Ramos (cell line): ENCODE data around the gene PPP1CA.

Experiments used
- in situ Hi-C: fragments of 300-500 bp; cut with MboI; formaldehyde crosslinking; loops from one replicate; pipeline ENCODE4 v1.14.3; 2022; ENCODE audit warnings: low sequenced_read_pairs; ENCODE audit not compliant: unreplicated experiment

Gene PPP1CA

DNA sequence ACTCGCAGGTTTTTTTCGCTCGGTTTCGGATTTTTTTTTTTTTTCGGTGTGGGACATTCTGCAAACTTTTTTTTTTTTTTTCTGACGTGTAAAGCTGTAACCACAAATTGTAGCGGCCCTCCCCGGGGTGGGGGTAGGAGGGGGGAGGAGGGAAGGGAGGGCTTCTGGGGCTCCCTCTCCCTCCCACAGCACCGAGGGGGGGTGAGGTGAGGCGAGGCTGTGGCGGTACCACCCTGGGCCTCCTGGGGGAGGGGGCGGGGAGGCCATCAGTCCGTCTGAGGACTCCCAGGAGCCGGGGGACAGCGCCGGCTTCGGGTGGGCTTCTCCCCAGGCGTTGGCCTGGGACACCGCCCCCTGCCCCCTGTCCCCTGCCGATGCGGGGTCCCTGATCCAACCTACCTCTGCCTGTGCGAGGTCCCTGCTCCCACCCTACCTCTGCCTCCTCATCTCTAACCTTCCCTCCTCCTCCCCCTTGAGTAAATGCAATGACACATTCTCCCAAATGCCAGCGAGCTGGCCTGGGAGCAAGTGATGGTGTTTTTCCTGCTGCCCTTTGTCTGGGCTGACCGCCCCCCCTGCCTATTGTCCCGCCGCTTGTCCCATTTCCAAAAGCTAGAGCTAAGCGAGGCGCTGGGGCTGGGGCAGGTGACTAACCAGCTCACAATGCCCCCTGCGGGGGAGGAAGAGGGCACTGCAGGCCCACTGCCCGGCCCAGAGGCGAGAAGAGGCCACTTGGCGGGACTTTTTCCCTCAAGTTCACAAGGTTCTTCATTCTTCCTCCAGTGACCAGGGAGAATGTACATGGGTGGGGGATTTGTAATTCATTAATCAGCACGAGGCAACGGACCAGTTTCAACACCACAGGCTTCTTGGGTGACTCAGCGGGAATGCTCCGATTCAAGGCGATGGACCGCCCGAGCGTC, 27.7 kb downstream of the PPP1CA start:
- in situ Hi-C loops: no loop called here

DNA sequence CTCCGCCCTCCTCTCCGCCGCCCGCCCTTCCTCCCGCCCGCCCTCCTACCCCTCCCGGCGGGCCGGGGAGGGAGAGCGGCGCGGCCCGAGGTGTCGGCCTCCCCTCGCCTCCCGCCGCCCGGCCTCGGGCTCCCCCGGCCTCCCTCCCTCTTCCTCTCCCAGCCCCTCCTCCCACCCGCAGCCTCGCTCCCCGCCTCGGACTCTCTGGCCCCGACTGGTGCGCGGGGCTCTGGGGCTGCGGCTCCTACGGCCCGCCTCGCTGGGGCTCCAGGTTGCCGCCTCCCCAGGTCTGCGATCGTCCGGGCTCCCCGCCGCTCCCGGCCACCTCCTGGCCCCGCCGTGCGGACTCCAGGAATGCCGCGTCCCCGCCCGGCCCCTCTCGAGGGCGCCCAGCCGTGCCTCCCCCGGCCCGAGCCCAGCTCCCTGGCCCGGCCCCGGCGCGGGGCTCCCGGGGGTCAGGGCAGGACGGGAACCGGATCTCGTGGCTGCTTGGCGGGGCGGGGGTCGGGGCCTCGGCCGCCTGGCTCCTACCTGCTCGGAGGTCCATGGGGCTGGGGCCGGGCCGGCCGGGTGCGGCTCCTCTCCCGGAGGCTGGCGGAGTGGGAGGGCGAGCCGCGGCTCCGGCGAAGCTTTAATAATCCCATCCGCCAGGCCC, 28.5 kb downstream of the PPP1CA start, which contains the start of gene CLCF1:
TSS of gene CLCF1 (minus strand) at position 606 of the 655 bp plus-strand sequence. CDS start at position 547, 59 bp downstream.
- in situ Hi-C loops: no loop called here

- in situ Hi-C loops: no loop called here
Measured at GRCh38 chr11:67372321-67372992, 29.2 kb downstream of the PPP1CA start.

- in situ Hi-C loops: no loop called here
Measured at GRCh38 chr11:67371911-67372320, 29.7 kb downstream of the PPP1CA start.

GRCh38 chr11:67371189-67371910, 30.3 kb downstream of the PPP1CA start:
- in situ Hi-C loops: no loop called here

DNA sequence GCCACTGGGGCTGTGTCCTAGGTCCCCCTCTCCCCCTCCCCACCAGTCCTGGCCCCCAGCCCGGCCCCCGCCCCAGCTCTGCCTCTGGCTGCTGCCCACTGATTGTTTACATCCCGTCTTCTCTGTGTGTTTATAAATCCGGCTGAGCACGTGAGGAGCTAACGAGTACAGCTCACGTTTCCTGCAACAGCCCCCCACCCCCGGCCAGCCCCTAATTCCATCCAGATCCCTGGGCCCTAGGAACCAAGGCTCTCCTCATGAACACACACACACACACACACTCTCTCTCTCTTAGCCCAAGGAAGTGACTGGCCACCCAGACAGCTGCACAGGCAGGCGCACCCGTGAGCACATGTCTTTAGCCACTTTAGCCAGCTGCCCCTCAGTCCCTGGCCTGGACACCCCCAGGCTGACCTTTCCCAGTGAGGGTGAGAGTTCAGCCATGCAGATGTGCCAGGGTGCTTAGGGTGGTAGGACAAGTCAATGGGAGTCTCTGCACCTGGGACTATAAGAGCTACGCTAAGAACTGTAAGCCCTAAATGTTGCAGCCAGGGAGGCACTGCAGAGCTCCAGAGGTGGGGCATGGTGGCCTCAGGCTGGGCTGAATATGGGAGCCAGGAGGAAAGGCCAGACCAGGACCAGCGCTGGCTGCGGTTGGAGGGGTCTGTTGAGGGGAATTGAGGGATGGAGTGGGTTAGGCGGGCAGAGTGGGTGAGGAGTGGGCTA, 31.1 kb downstream of the PPP1CA start:
- in situ Hi-C loops: no loop called here

DNA sequence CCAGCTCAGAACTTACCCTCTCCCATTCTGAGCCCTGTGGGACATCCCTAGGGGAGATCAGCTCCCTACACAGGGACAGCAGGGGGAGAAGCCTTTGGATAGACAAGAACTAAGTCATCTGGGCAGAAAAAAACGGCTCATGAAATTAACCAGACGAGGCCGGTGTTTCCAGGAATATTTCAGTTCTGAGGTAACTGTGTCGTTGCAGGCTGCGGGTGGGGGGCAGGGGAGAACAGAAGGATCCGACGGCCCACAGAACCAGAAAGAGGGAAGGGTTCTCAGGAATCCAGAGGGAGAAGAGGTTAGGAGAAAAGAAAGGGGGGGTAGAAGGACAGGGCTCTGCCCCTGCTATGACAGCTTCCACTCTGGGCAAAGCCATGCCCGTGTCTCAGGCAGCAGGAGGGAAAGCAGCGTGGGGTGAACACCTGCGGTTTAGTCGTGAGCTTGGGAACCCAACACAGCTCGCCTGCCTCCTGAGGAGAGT, 31.8 kb downstream of the PPP1CA start:
- in situ Hi-C loops: no loop called here

DNA sequence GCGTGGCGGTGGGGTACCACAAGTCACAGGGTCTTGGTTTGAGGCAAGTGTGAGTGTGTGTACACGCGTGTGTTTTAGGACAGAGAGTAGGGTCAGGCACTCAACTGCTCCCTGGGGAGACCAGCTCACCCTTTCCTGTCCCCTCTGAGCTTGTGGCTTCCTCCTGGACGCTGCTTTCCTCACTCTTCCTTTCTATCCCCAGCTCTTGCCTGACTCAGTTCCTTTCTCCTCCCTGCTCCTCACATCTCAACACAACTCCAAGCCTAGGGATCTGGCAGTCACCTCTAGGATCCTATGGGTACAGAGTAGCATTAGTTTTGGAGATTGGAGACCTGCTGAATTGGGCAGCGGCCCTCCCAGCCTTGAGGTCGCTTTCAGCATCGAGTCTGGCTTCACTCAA, 32.4 kb downstream of the PPP1CA start:
- in situ Hi-C loops: no loop called here

DNA sequence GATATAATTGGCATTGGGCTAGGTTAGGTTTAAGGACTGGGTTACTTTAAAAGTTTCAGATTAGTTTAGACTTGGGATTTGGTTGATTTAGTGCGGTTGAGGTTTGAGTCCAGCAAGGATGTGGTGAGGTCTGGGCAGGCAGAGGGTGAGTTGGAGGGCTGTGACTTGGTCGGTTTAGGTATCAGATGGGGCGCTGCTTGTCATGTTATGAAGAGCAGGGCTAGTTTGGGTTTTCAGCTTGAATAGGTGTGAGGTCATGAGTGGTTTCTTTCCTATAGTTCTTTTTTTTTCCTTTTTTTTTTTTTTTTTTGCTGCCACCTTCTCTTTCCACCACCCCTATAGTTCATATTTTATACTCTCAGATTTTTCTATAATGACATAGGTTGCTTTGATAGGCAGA, 33.0 kb downstream of the PPP1CA start:
- in situ Hi-C loops: no loop called here

GRCh38 chr11:67367761-67368227, 33.9 kb downstream of the PPP1CA start:
- in situ Hi-C loops: no loop called here

GRCh38 chr11:67366961-67367760, 34.5 kb downstream of the PPP1CA start:
- in situ Hi-C loops: no loop called here

DNA sequence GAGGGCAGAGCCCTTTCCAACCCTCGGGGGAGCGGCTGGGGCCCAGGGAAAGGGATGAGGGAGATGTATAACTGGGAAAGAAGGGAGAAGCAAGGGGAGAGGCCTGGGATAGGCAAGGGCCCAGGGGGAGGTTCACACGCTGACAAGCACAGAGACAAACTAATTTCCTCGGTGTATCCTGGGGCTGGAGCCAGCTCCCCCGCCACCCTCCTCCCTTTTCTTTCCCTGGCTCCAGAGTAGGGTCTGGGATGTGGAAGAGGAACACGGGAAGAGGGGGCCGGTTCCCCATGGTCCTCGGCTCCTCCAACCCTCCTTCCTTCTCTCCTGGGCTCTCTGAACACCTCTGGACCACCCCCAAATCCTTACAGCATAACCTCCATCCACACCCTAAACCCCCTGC, 35.1 kb downstream of the PPP1CA start:
- in situ Hi-C loops: no loop called here

- in situ Hi-C loops: no loop called here
Measured at GRCh38 chr11:67365736-67366444, 35.8 kb downstream of the PPP1CA start.

DNA sequence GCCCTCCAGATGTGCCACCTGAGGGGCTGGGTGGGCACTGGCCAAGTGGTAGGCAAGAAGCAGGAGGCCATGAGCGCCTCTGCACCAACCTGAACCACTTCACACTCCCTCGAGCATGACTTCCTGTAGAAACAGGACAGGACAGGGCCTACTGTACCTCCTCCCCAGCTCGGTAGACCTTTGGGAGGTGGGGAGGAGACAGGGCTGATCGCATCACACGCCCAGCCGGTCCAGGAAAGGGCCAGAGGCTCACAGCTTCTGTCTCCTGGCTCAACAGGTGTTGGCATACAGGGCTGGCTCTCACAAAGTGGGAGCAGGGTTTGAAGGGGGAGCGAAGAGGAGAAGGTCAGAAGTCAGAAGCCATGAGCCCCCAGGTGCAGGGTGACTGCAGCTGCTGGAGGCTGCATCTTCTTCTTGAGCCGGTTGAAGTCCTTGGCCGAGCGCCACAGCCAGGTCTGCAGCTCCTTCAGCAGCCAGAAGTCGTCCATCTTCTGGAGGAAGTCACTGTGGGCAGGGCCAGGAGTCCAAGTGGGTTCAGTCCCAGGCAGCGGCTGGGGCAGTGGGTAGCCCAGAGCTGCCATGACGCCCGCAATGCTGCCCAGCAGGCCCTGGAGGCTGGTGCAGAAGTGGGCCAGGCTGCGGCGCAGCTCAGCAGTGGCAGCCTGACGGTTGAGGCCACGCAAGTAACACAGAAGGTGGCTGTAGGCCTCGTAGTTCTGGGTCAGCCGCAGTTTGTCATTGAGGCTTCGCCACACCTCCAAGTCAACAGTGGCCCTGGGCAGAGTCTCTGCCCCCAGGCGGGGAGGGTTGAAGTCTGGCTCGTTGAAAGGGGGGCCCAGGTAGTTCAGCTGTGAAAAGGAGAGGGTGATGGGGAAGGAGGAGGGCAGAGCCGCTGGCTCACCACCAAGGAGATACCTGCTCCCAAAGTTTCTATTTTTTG, 36.6 kb downstream of the PPP1CA start:
- in situ Hi-C loops: no loop called here

DNA sequence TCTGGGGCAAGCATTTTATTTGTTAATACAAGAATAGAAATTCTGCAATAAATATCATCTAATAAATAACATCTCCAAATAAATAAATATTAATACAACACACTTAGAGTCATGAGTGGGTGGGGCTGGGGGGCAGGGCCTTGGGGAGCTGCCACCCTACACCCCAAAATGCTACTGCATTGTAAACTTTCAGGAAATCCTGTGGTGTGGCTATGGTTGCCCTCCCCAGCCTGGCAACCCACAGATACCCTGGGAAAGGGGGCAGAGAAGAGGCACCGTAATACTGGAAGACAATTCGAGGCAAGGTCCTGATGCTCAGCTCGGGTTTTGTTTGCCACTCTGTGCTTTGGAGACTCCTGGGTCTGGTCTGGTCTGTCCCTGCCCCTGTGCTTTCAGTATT, 37.5 kb downstream of the PPP1CA start:
- in situ Hi-C loops: no loop called here

GRCh38 chr11:67357831-67358670, 43.6 kb downstream of the PPP1CA start:
- in situ Hi-C loops: no loop called here
